Ovary (tissue), 3 donors: ENCODE measurements around the gene GPRC5C.

Experiments used
- CTCF ChIP-seq, 3 donors: fragments of 450-650 bp in 2 of 3; fragments of 200-600 bp in 1 of 3; IDR thresholded peaks; one replicate each; pipeline versions ENCODE4 v1.5.1 to v1.8.0; 2016 to 2022; ENCODE audit warnings: antibody characterized with exemption in 3 of 3, mild to moderate bottlenecking in 1 of 3
- EP300 ChIP-seq: sonication (generic); formaldehyde crosslinking; IDR thresholded peaks from one replicate; pipeline ENCODE4 v1.6.1; 2017; ENCODE audit warnings: antibody characterized with exemption
- POLR2A ChIP-seq: fragments of 450-650 bp; IDR thresholded peaks from one replicate; pipeline ENCODE4 v1.6.1; 2017; ENCODE audit warnings: antibody characterized with exemption, mild to moderate bottlenecking, moderate library complexity
- donor health status: DM: no; HTN: no; CAD: no.

GRCh38 chr17:74387365-74388218 is 44.3 kb upstream of the GPRC5C start:
- TF ChIP-seq CTCF (IDR thresholded peaks at IDR 0.05): no peak
- no peak for TF ChIP-seq EP300
- TF ChIP-seq POLR2A: no peak
